Stimulated activated CD8-positive, alpha-beta memory T cell treated with anti-CD3 and anti-CD28 coated beads, Interleukin-2, amount 100 ng/mL, for 1 hour (primary cell): Measurements from ENCODE around the gene NBEA.
"Not testable (repeated sequence)": the region's sequence is repeated elsewhere in the genome, so short reads cannot be mapped to it uniquely, and the experiment has no call there.

ENCODE experiments used
- DNase-seq, 2 donors: peaks; one replicate each; pipeline ENCODE4 v3.0.0-alpha.2; 2020; ENCODE audit warnings: low read depth in 2 of 2

NBEA gene

GRCh38 chr13:35092251-35092650 is 150.2 kb downstream of the NBEA start:
- no peak for DNase-seq

DNA sequence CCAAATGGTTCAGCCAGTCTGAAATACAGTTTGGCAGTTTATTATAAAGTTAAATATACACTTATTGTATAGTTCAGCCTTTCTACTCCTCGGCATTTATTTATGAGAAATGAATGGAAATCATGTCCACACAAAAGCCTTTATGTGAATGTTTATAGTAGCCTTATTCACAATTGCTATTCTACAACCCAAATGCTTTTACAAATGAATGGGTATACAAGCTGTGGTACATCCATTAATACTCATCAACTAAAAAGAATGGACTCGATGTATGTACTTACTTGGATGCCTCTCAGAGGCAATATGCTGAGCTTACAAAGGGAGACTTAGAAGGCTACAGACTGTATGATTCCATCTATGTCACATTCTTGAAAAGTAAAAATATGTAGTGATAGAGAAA is 150.7 kb downstream of the NBEA start:
- DNase-seq: no peak

DNA sequence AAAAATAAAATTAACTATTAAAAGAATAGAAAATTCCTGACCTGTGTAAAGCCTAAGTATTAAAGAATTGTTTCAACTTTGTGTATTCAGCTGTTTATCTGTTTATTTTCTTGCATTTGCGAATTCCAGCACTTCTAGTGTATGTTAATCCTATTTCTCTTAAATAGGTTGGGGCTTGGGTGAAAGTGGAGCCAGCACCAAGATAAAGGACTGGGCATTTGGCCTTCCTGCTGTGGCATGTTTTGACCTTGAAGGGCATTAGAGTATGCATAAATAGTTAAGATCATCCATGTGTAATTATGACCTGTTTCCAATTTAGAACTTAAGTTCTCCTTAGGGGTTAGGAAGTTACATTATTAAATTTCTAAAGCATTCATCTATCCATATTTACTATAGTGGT is 151.3 kb downstream of the NBEA start:
- DNase-seq: no peak

GRCh38 chr13:35106771-35107170 is 164.7 kb downstream of the NBEA start:
- DNase-seq: not testable (repeated sequence)

GRCh38 chr13:35107535-35107934 is 165.5 kb downstream of the NBEA start:
- no peak for DNase-seq

DNA sequence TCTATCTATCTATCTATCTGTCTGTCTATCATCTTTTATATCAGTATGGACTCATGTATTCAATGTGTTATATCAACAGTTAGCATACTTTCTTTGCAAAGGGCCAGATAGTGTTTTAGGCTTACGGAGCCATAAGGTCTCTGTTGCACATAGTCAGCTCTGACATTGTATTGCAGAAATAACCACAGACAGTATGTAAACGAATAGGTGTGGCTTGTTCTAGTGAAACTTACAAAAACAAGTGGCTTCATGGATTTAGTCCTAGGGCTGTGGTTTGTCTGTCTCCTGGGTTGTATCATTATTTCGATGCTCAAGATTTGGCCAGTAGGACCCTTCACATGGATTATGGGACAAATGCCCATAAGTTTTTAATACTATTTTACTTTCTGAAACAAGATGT is 171.5 kb downstream of the NBEA start:
- not testable (repeated sequence) for DNase-seq

- DNase-seq: no peak
Observed at GRCh38 chr13:35127466-35127865, 185.4 kb downstream of the NBEA start.

DNA sequence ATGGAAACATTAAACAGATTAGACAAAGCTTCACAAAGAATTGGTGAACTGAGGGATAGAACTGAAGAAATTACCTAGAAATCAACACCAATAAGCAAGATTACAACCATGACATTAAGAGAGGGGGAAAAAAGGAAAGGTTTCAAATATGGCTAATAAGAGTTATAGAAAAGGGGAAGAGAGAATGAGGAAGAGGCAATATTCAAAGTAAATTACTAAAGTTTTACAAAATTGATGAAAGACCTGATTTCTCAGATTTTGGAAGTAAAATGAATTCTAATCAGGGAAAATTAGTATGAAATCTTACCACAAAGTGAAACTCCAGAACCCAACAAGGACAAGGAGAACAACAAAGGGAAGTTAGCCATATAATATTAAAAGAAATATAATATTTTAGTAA is 187.4 kb downstream of the NBEA start:
- DNase-seq: no peak

DNA sequence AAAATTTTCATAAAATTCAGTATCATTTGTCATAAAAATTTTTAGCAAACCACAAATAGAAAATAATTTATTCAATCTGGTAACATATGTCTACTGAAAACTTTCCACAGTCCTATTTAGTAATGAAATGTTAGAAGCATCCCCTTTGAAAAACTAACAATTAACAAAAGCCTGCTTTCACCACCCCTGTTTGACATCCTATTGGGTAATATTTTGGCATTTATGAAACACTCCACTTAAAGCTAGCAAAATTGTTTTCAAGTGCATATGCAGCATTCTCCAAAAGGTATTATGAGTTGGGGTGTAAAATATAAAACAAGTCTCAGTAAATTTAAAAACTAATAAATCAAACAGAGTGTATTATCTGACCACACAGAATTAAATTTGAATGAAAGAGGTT is 189.4 kb downstream of the NBEA start:
- DNase-seq: no peak

GRCh38 chr13:35136585-35136984 is 194.5 kb downstream of the NBEA start:
- no peak for DNase-seq

DNA sequence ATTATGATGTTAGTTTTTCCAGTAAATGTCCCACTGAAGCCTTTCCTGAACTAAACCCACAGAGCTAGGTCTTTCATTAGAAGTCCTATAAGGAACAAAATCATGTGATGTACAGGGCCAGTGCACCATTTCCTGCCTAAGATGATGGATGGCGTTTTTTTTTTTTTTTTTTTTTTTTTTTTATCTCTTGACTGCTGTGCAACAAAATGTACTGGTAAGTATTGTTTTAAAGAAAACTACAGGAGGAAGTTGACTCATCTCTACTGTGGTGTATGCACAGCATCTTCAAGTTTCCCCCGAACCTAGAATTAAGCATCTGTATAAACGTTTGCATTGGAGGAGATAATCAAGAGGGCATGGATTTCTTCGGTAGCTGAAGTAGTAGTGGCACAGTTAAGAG is 197.5 kb downstream of the NBEA start:
- DNase-seq: no peak

DNA sequence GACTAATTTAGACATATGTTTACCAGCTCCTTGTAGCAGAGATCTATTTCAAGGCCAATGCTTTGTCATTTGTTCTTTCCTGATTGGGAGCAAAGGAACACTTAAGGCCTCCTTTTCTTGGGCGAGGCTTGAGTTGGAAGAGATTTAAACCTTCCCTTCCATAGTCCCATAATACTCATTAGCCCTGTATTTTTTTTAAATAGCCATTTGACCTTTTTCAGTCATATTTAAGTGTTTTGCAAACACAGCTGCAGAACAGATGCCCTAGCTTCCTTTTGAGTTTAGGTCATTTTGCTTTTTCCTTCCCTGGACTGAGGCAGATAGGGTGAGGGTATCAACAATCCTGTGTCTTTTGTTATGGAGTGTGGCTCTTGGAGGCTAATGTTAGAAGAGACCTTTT is 198.3 kb downstream of the NBEA start:
- no peak for DNase-seq

- no peak for DNase-seq
Observed at GRCh38 chr13:35140831-35141230, 198.8 kb downstream of the NBEA start.

DNA sequence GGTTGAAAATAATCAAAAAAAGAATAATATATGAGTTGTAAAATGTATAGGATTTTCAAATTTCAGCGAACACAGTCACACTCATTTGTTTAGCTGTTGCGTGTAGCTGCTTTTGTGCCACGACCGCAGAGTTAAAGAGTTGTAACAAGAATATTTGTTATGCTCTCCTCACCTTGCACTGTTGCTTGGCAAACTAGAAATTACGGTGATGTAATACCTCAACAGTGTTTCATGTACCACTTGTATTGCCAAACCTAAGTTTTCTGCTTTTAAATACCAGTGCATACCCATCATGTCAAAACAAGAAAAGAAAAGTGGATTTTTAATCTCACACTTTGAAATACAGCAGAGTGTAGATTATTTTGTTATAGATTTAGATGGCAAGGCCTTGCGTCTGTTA is 201.1 kb downstream of the NBEA start:
- DNase-seq: no peak

- no peak for DNase-seq
Observed at GRCh38 chr13:35144166-35144890, 202.3 kb downstream of the NBEA start.

DNA sequence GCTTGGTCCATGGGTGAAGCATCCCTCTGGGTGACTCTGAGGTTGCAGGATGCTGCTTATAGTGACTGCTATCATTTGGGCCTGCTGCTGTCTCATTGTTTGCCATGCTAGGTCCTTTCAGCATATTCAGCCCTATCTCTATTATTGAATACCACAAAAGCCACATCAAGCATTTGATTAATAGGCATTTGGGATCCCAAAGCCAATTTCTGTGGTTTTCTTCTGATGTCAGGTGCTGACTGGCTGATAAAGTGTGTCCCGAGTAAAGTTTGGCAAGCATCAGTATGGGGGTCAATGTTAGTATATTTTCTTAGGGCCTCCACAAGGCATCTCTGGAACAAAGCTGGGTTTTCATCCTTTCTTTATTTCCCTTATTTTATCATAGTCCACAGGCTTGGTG is 204.6 kb downstream of the NBEA start:
- DNase-seq: no peak

DNA sequence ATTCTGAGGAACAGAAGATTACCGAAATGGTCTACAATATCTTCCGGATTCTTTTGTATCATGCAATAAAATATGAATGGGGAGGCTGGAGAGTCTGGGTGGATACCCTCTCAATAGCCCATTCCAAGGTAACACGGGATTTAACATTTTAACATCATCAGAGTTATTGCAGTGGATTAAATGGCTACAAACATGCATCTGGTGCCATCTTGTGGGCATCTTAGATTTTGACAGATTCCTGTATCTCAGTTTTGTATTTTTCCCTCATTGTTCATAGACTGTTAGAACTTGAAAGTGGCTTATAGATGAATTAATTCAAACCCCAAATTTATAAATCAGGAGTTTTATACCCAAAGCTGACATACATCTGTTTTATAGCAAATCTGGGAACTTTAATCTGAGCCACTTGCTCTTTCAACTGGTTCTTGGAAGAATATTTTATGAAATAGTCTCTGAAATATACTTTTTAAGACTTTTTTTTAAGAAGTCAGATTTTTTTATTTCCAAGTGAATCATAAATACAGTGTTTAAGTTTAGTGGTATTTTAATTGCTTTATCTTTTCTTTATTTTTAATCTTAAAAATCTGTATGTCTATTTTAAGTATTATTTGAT is 215.2 kb downstream of the NBEA start:
- no peak for DNase-seq

- no peak for DNase-seq
Observed at GRCh38 chr13:35159041-35159440, 217.0 kb downstream of the NBEA start.

GRCh38 chr13:35160896-35161295 is 218.8 kb downstream of the NBEA start:
- DNase-seq: no peak

DNA sequence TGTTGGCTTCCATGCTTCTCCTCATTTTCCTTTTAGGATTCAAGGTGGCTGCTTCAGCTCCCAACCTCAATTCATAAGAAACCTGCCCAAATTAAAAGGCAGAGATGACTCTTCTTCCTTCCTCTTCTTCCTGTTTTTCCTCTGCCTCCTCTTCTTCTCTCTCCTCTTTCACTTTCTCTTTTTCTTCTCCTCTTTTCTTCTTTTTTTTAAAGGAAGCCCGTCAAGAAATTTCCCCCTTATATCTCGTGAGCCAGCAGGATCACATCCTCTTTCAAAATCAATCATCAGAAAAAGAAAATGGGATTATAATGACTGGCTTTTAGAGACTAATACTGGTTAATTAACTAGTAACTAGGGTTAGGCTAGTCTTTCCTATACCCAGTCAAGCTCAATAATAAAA is 220.3 kb downstream of the NBEA start:
- DNase-seq: no peak

GRCh38 chr13:35163674-35164073 is 221.6 kb downstream of the NBEA start:
- DNase-seq: no peak

DNA sequence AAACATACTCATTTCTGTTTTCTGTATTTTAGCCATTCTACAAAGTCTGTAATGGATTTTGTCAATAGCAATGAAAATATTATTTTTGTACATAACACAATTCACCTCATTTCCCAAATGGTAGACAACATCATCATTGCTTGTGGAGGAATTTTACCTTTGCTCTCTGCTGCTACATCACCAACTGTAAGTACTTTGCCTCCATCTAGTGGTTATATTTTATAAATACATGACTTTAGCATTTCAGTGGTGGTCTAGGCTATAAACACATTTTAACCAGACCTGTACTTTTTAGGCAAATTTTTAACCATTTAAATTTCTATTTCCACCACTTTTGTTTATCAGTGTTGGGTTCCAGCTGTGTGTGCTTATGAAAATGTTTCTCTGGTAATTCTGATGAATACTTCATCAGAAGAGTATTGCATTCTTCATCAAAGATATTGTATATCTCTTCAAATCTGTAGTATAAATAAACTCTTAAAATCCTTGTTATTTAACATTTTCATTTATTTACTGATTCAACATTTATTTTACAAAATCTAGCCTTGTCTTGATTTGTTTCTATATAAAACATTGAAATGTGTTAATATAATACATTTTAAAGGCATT is 222.4 kb downstream of the NBEA start:
- no peak for DNase-seq

GRCh38 chr13:35165205-35165604 is 223.1 kb downstream of the NBEA start:
- no peak for DNase-seq
